ENCODE data around the gene KRT32.

DNA sequence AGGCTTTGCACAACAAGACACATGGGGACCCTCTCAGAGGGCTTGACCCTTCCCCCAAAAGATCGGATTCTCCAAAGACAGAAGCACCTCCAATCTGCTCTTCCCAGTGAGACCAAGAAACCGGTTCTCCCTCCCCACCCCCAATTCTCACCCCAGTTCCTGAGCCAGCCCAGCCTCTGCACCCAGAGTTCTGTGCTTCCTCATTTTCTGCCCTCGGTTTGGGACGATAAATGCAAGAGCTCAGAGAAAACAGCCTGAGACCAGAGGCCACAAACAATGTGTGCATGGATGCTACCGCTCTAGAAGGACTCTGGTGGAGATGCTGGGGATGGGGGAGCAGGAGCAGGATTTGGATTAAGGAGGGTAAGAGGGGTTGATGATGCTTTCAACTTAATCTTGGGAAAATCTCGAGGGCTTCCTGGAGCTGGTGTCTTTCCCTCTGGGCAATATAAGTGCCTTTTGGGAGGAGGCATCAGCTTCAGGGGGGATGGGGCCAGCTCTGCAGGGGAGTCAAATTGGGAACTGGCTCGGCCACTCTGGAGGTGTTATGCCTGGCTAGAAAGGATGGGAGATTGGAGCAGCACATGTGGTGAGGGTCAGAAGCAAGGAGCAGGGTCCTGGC, 45.5 kb upstream of the KRT32 start:
- TF ChIP-seq, protein P1, sequence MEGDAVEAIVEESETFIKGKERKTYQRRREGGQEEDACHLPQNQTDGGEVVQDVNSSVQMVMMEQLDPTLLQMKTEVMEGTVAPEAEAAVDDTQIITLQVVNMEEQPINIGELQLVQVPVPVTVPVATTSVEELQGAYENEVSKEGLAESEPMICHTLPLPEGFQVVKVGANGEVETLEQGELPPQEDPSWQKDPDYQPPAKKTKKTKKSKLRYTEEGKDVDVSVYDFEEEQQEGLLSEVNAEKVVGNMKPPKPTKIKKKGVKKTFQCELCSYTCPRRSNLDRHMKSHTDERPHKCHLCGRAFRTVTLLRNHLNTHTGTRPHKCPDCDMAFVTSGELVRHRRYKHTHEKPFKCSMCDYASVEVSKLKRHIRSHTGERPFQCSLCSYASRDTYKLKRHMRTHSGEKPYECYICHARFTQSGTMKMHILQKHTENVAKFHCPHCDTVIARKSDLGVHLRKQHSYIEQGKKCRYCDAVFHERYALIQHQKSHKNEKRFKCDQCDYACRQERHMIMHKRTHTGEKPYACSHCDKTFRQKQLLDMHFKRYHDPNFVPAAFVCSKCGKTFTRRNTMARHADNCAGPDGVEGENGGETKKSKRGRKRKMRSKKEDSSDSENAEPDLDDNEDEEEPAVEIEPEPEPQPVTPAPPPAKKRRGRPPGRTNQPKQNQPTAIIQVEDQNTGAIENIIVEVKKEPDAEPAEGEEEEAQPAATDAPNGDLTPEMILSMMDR (IDR thresholded peaks at IDR 0.05; ENCODE audit: insufficient read depth, low read depth, low read length), result no peak
- TF ChIP-seq EZH2 (IDR thresholded peaks at IDR 0.05; ENCODE audit: insufficient read depth, low read length), result no peak

Data from astrocyte (in vitro differentiated cells and primary cell).